ENCODE measurements around the gene GNB2.
"Not testable (repeated sequence)": the region's sequence is repeated elsewhere in the genome, so short reads cannot be mapped to it uniquely, and the experiment has no call there.

The GNB2 gene

DNA sequence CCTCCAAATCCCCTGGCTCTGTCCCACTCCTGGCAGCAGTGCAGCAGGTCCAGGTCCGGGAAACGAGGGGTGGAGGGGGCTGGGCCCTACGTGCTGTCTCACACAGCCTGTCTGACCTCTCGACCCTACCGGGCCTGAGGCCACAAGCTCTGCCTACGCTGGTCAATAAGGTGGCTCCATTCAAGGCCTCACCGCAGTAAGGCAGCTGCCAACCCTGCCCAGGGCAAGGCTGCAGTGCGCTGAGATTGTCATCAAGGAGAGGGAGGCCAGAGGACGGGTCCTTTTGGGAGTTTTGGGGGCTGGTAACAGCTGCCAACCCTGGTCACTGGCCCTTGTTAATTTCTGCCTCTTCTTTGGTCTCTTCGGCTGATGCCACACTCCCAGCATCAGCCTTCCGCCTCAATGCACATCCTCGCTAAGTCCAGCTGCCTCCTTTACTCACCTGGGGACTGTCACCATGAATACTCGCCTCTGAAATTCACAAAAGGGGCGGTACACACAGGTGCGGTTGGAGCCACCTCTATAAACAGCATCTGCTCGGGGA lies 50.3 kb downstream of the GNB2 start:
- no peak for DNase-seq (ENCODE audit: extremely low read depth in 1 of 2, low read depth in 1 of 2)

DNA sequence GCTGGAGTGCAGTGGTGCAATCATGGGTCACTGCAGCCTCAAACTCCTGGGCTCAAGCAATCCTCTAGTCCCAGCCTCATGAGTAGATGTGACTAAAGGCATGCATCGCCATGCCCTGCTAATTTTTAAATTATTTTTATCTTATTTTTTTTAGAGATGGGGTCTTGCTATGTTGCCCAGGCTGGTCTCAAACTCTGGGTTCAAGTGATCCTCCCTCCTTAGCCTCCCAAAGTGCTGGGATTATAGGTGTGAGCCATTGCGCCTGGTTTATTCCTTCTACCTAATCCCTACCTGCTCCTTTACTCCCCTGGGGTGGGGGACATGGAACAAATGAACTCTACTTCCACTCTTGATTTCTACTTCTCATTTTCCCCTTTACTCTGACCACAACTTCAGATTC lies 50.8 kb downstream of the GNB2 start:
- DNase-seq (ENCODE audit: extremely low read depth in 1 of 2, low read depth in 1 of 2): not testable (repeated sequence)

- no peak for DNase-seq (ENCODE audit: extremely low read depth in 1 of 2, low read depth in 1 of 2)
Observed at GRCh38 chr7:100726996-100727761, 53.6 kb downstream of the GNB2 start.

- no peak for DNase-seq (ENCODE audit: extremely low read depth in 1 of 2, low read depth in 1 of 2)
Observed at GRCh38 chr7:100728196-100728595, 54.7 kb downstream of the GNB2 start.
